Measurements from ENCODE around the gene TUBB8. TPM values are rescaled to one million over a fixed set of nuclear protein-coding genes. Genes with fewer than 3 reads are reported as not detected.

Gene TUBB8
- not detected in 2 replicates for total RNA-seq

GRCh38 chr10:48996-49395 is at the start of gene TUBB8:
TUBB8 (minus strand) TSS chr10:49296; CDS start chr10:49238, 58 bp downstream.

Other genes with a start within 250 kb of the TUBB8 start
- 19.7 and 23.8 TPM in 2 replicates for gene ZMYND11, start 86.2 kb upstream of the TUBB8 start, total RNA-seq

Data from airway epithelial cell (primary cell).